ENCODE results near the gene FRMD5.
"Not testable (repeated sequence)": the region's sequence is repeated elsewhere in the genome, so short reads cannot be mapped to it uniquely, and the experiment has no call there.

The FRMD5 gene

DNA sequence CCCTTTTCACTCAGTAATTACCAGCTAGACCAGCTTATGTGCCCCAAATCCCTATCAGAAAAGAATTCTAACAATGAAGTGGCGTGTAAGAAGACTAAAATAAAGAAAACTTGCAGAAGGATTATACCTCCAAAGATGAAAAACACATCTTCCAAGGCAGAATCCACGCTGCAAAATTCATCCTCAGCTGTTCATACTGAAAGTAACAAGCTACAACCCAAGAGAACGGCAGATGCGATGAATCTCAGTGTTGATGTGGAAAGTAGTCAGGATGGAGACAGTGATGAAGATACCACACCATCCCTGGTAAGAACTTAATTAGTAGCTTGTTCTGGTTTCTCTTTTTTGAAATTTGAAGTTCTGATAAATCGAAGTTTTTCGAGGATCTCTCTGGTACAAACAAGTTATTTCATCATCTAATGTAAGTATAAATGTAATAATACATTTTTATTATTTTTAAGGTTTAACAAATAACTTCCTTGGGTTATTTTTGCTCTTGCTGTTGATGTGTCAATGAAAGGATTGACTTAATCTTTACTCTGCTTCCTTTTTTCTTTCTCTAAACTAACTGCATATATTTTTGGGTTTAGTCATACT, 366.9 kb downstream of the FRMD5 start:
- TF ChIP-seq, protein P1, sequence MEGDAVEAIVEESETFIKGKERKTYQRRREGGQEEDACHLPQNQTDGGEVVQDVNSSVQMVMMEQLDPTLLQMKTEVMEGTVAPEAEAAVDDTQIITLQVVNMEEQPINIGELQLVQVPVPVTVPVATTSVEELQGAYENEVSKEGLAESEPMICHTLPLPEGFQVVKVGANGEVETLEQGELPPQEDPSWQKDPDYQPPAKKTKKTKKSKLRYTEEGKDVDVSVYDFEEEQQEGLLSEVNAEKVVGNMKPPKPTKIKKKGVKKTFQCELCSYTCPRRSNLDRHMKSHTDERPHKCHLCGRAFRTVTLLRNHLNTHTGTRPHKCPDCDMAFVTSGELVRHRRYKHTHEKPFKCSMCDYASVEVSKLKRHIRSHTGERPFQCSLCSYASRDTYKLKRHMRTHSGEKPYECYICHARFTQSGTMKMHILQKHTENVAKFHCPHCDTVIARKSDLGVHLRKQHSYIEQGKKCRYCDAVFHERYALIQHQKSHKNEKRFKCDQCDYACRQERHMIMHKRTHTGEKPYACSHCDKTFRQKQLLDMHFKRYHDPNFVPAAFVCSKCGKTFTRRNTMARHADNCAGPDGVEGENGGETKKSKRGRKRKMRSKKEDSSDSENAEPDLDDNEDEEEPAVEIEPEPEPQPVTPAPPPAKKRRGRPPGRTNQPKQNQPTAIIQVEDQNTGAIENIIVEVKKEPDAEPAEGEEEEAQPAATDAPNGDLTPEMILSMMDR (IDR thresholded peaks at IDR 0.05; ENCODE audit: low read length): no peak
- no peak for TF ChIP-seq EZH2phosphoT487 (IDR thresholded peaks at IDR 0.05; ENCODE audit: low read length)
- TF ChIP-seq EZH2 (optimal IDR thresholded peaks at IDR 0.05; ENCODE audit: low read depth, low read length): no peak
- peaks cover 6% of the 10 kb centered on the region; the same call in 1 of the 2 replicates for H3F3A ChIP-seq (ENCODE audit: insufficient read depth, low read length)
- H3K4me1 ChIP-seq (ENCODE audit: low read length): peaks cover 7% of the 10 kb centered on the region
- H3K9ac ChIP-seq (ENCODE audit: low read length): peak overlapping the region; percentile 89
- H3K79me2 ChIP-seq (ENCODE audit: low read length): peaks cover 77% of the 10 kb centered on the region
- peak overlapping the region; percentile 54; the same call in 1 of the 2 replicates for H3K27ac ChIP-seq (ENCODE audit: low read length)
- no peaks in the 10 kb centered on the region for H3K9me2 ChIP-seq (replicated peaks; ENCODE audit: insufficient read depth, low read length)
- peak; percentile 42 for DNase-seq
- H3K4me3 ChIP-seq (ENCODE audit: low read length): peak overlapping the region; percentile 85
- H2AFZ ChIP-seq (ENCODE audit: low read length): no peak overlapping the region
- H3K9me3 ChIP-seq (replicated peaks; ENCODE audit: insufficient read depth, low read length): no peaks in the 10 kb centered on the region
- H4K20me1 ChIP-seq (ENCODE audit: insufficient read depth, low read length): peaks cover 4% of the 10 kb centered on the region; the same call in 1 of the 2 replicates
- H3K4me2 ChIP-seq (ENCODE audit: low read depth, low read length): peak overlapping the region; percentile 85
- peaks cover 4% of the 10 kb centered on the region; the same call in 1 of the 2 replicates for H3K36me3 ChIP-seq (replicated peaks; ENCODE audit: insufficient read depth, low read length)
- no peaks in the 10 kb centered on the region for H3K27me3 ChIP-seq (replicated peaks; ENCODE audit: insufficient read depth, low read length)

DNA sequence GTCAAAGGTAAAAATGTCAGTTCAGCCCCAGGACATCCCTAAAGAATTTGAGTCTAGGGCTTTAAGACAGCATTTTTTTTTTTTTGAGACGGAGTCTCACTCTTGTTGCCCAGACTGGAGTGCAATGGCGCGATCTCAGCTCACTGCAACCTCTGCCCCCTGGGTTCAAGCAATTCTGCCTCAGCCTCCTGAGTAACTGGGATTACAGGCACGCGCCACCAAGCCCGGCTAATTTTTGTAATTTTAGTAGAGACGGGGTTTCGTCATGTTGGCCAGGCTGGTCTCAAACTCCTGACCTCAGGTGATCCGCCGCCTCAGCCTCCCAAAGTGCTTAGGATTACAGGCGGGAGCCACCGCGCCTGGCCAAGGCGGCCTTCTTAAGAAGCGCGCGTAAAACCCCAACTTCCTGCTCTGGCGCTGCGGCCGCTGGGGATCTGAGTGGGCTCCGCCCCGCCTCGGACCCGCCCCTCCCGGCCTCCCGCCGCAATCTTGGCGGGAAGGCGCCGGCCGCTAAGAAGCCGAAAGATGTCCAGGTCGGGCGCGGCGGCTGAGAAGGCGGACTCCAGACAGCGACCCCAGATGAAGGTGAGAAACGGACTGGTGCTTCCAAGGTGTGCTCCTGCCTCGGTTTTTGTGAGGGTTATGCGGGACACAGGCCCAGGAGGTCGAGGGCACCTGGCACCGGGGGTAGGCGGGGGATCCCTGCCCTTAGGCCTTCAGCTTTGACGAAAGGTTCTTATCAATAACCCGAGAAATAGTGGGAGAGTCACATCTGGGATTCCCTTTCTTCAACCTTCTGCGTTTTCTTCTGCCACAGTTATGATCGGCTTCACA, 368.3 kb downstream of the FRMD5 start, which contains the start of gene WDR76:
Gene WDR76, plus strand, starts transcription at position 495 of the 834 bp plus-strand sequence. Its CDS starts 31 bp downstream, at position 526.
- Histone ChIP-seq H3K36me3 (replicated peaks; ENCODE audit: insufficient read depth, low read length) (peaks cover 4% of the 10 kb centered on the region; the same call in 1 of the 2 replicates), H3K27me3 (replicated peaks; ENCODE audit: insufficient read depth, low read length) (no peaks in the 10 kb centered on the region), H3F3A (ENCODE audit: insufficient read depth, low read length) (peaks cover 6% of the 10 kb centered on the region; the same call in 1 of the 2 replicates), H3K27ac (ENCODE audit: low read length) (peak within 1 kb of the TSS; percentile 54), H4K20me1 (ENCODE audit: insufficient read depth, low read length) (peaks cover 3% of the 10 kb centered on the region; the same call in 1 of the 2 replicates), H3K9me3 (replicated peaks; ENCODE audit: insufficient read depth, low read length) (no peaks in the 10 kb centered on the region), H3K9ac (ENCODE audit: low read length) (peak within 1 kb of the TSS; percentile 89), H2AFZ (ENCODE audit: low read length) (peak within 1 kb of the TSS; percentile 76), H3K4me2 (ENCODE audit: low read depth, low read length) (peak within 1 kb of the TSS; percentile 85), H3K4me1 (ENCODE audit: low read length) (peaks cover 7% of the 10 kb centered on the region), H3K79me2 (ENCODE audit: low read length) (peaks cover 74% of the 10 kb centered on the region), H3K9me2 (replicated peaks; ENCODE audit: insufficient read depth, low read length) (no peaks in the 10 kb centered on the region), H3K4me3 (ENCODE audit: low read length) (peak within 1 kb of the TSS; percentile 85)
- no peak for TF ChIP-seq EZH2phosphoT487 (IDR thresholded peaks at IDR 0.05; ENCODE audit: low read length)
- TF ChIP-seq, protein P1 (IDR thresholded peaks at IDR 0.05; ENCODE audit: low read length): no peak
- no peak for TF ChIP-seq EZH2 (optimal IDR thresholded peaks at IDR 0.05; ENCODE audit: low read depth, low read length)
- DNase-seq: peak; percentile 92

DNA sequence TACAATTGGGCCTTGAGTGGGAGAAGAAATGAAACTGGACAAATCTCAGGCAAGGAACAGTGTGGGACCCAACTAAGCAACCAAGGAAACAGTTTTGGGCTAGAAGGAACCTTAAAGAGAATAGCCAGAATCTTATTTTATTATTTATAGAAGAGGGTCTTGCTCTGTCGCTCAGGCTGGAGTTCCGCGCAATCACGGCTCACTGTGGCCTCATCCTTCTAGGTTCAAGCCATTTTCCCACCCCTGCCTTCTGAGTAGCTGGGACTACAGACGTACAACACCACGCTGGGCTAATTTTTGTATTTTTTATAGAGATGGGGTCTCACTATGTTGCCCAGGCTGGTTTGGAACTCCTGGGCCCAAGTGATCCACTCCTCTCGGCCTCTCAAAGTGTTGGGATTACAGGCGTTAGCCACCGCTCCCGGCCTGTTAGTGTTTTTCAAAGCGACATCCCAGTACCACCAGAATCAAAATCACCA, 369.0 kb downstream of the FRMD5 start:
- Histone ChIP-seq H3K4me2 (ENCODE audit: low read depth, low read length) (peak overlapping the region; percentile 19; the same call in 1 of the 2 replicates), H3K79me2 (ENCODE audit: low read length) (peaks cover 74% of the 10 kb centered on the region), H2AFZ (ENCODE audit: low read length) (peak overlapping the region; percentile 76), H3K4me1 (ENCODE audit: low read length) (peaks cover 7% of the 10 kb centered on the region), H3K9ac (ENCODE audit: low read length) (peak overlapping the region; percentile 89), H3F3A (ENCODE audit: insufficient read depth, low read length) (peaks cover 6% of the 10 kb centered on the region; the same call in 1 of the 2 replicates), H3K9me2 (replicated peaks; ENCODE audit: insufficient read depth, low read length) (no peaks in the 10 kb centered on the region), H3K27ac (ENCODE audit: low read length) (peak overlapping the region; percentile 54; the same call in 1 of the 2 replicates), H4K20me1 (ENCODE audit: insufficient read depth, low read length) (no peaks in the 10 kb centered on the region), H3K36me3 (replicated peaks; ENCODE audit: insufficient read depth, low read length) (peaks cover 4% of the 10 kb centered on the region; the same call in 1 of the 2 replicates), H3K27me3 (replicated peaks; ENCODE audit: insufficient read depth, low read length) (no peaks in the 10 kb centered on the region), H3K9me3 (replicated peaks; ENCODE audit: insufficient read depth, low read length) (no peaks in the 10 kb centered on the region), H3K4me3 (ENCODE audit: low read length) (peak overlapping the region; percentile 85; the same call in 1 of the 2 replicates)
- no peak for TF ChIP-seq EZH2 (optimal IDR thresholded peaks at IDR 0.05; ENCODE audit: low read depth, low read length)
- no peak for TF ChIP-seq EZH2phosphoT487 (IDR thresholded peaks at IDR 0.05; ENCODE audit: low read length)
- TF ChIP-seq, protein P1 (IDR thresholded peaks at IDR 0.05; ENCODE audit: low read length): no peak
- no peak for DNase-seq

DNA sequence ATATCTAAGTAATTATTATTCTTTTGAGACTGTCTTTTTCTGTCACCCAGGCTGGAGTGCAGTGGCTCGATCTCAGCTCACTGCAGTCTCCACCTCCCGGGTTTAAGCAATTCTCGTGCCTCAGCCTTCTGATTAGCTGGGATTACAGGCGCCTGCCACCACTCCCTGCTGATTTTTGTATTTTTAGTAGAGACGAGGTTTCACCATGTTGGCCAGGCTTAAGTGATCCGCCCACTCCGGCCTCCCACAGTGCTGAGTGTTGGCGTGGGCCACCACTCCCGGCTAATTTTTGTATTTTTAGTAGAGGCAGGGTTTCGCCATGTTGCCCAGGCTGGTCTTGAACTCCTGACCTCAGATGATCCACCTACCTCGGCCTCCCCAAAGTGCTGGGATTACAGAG, 369.8 kb downstream of the FRMD5 start:
- H3K79me2 ChIP-seq (ENCODE audit: low read length): peaks cover 74% of the 10 kb centered on the region
- H3K36me3 ChIP-seq (replicated peaks; ENCODE audit: insufficient read depth, low read length); H3K9me3 ChIP-seq (replicated peaks; ENCODE audit: insufficient read depth, low read length); H3K9ac ChIP-seq (ENCODE audit: low read length); H4K20me1 ChIP-seq (ENCODE audit: insufficient read depth, low read length); H3K4me2 ChIP-seq (ENCODE audit: low read depth, low read length); H3K9me2 ChIP-seq (replicated peaks; ENCODE audit: insufficient read depth, low read length); H3K4me1 ChIP-seq (ENCODE audit: low read length); H3K27ac ChIP-seq (ENCODE audit: low read length); H3K4me3 ChIP-seq (ENCODE audit: low read length); DNase-seq; H3F3A ChIP-seq (ENCODE audit: insufficient read depth, low read length); H3K27me3 ChIP-seq (replicated peaks; ENCODE audit: insufficient read depth, low read length); H2AFZ ChIP-seq (ENCODE audit: low read length): not testable (repeated sequence)

Data from MM.1S (cell line).